H1 (cell line): Measurements from ENCODE around the gene HNF4A. TPM values are rescaled to one million over a fixed set of nuclear protein-coding genes. Genes with fewer than 3 reads are reported as not detected.

Experiments used
- CTCF ChIA-PET: fragments of 300-600 bp; sonication (Branson Sonifier 250); formaldehyde crosslinking; loops from one replicate; lab custom pipeline; 2021; ENCODE audit not compliant: partially characterized antibody; lab: Charles Lee
- POLR2A ChIA-PET: fragments of 300-600 bp; sonication (Branson Sonifier 250); formaldehyde crosslinking; loops from one replicate; lab custom pipeline; 2021; ENCODE audit warnings: inconsistent platforms; ENCODE audit not compliant: partially characterized antibody; lab: Charles Lee
- DNase-seq, 2 experiments: peaks; one replicate each; pipeline versions ENCODE4 v3.0.0 to v3.0.0-alpha.2; 2010 to 2022; ENCODE audit warnings: low spot score in 2 of 2, low read depth in 1 of 2, mixed read lengths in 1 of 2
- FAIRE-seq: peaks from 2 replicates; lab custom pipeline; 2011; peaks lifted over from hg19 to GRCh38; lab: Jason Lieb, UNC
- H2AFZ ChIP-seq: 2 replicates; pipeline ENCODE4 v1.8.1; 2012; ENCODE audit warnings: low read length, inconsistent platforms
- H2AK5ac ChIP-seq: 2 replicates; pipeline ENCODE4 v1.6.1; 2013; ENCODE audit warnings: low read depth, low read length
- H2BK120ac ChIP-seq: replicated peaks from 2 replicates; pipeline ENCODE3; 2013; ENCODE audit warnings: low read depth, low read length, inconsistent platforms
- H2BK12ac ChIP-seq: 2 replicates; pipeline ENCODE4 v1.6.1; 2013; ENCODE audit warnings: low read depth, low read length
- H2BK15ac ChIP-seq: 2 replicates; pipeline ENCODE4 v1.6.1; 2013; ENCODE audit warnings: low read length
- H2BK20ac ChIP-seq: 2 replicates; pipeline ENCODE4 v1.6.1; 2013; ENCODE audit warnings: low read length
- H2BK5ac ChIP-seq: 2 replicates; pipeline ENCODE4 v1.6.1; 2013; ENCODE audit warnings: low read depth, low read length
- H3K14ac ChIP-seq: 2 replicates; pipeline ENCODE4 v1.6.1; 2013; ENCODE audit warnings: inconsistent platforms; ENCODE audit not compliant: insufficient read length
- H3K18ac ChIP-seq: 2 replicates; pipeline ENCODE4 v1.6.1; 2013; ENCODE audit warnings: low read length; ENCODE audit errors: extremely low read depth
- H3K23ac ChIP-seq: 2 replicates; pipeline ENCODE4 v1.6.1; 2013; ENCODE audit warnings: inconsistent platforms; ENCODE audit not compliant: insufficient read length
- H3K23me2 ChIP-seq: 2 replicates; pipeline ENCODE4 v1.6.1; 2013; ENCODE audit warnings: low read depth, low read length
- H3K27ac ChIP-seq: 2 replicates; pipeline ENCODE4 v1.6.1; 2011; ENCODE audit warnings: low read depth, low read length, inconsistent platforms
- H3K27me3 ChIP-seq, 4 experiments: replicated peaks in 1 of 4; 1 replicate in 1 of 4; 2 replicates in 3 of 4; pipeline versions ENCODE4 v1.6.1 to v1.8.1; 2011 to 2013; ENCODE audit warnings: low read length in 3 of 4, mild to moderate bottlenecking in 3 of 4, inconsistent platforms in 2 of 4, mixed read lengths in 2 of 4, moderate library complexity in 1 of 4; ENCODE audit not compliant: control insufficient read depth in 3 of 4, insufficient read depth in 3 of 4; ENCODE audit errors: extremely low read depth in 1 of 4
- H3K36me3 ChIP-seq, 4 experiments: 2 replicates each; pipeline versions ENCODE4 v1.6.1 to v1.8.1; 2011 to 2013; ENCODE audit warnings: mild to moderate bottlenecking in 4 of 4, low read length in 3 of 4, moderate library complexity in 2 of 4, control low read depth in 1 of 4, inconsistent platforms in 1 of 4; ENCODE audit not compliant: insufficient read depth in 4 of 4, control insufficient read depth in 2 of 4
- H3K4ac ChIP-seq: replicated peaks from 2 replicates; pipeline ENCODE3; 2013; ENCODE audit warnings: low read length, low read depth, mixed read lengths, inconsistent platforms; ENCODE audit not compliant: insufficient read length
- H3K4me1 ChIP-seq, 4 experiments: replicated peaks in 1 of 4; 1 replicate in 1 of 4; 2 replicates in 3 of 4; pipeline versions ENCODE4 v1.6.1 to v1.8.1; 2011 to 2013; ENCODE audit warnings: low read length in 3 of 4, inconsistent platforms in 2 of 4, mixed read lengths in 1 of 4; ENCODE audit not compliant: insufficient read depth in 4 of 4, control insufficient read depth in 3 of 4
- H3K4me2 ChIP-seq, 2 experiments: 2 replicates each; pipeline versions ENCODE4 v1.6.1 to v1.8.1; 2011 to 2013; ENCODE audit warnings: low read depth in 2 of 2, low read length in 2 of 2, control low read depth in 1 of 2, inconsistent platforms in 1 of 2, mild to moderate bottlenecking in 1 of 2; ENCODE audit not compliant: insufficient read depth in 1 of 2
- H3K4me3 ChIP-seq, 4 experiments: fragments of 200-600, 300-600 bp in 1 of 4; sonication (generic), shearing (Covaris generic), sonication (Bioruptor Twin) in 1 of 4; 2 replicates each; pipeline versions ENCODE4 v1.5.1 to v1.8.1; 2011 to 2016; ENCODE audit warnings: low read length in 4 of 4, low read depth in 3 of 4, control low read depth in 2 of 4, inconsistent platforms in 2 of 4, mild to moderate bottlenecking in 2 of 4, mixed read lengths in 1 of 4, moderate library complexity in 1 of 4; ENCODE audit not compliant: insufficient read depth in 2 of 4; ENCODE audit errors: extremely low read depth in 1 of 4
- H3K56ac ChIP-seq: replicated peaks from 2 replicates; pipeline ENCODE3; 2013; ENCODE audit warnings: low read depth, mild to moderate bottlenecking, mixed read lengths, low read length, inconsistent platforms; ENCODE audit not compliant: insufficient read length
- H3K79me1 ChIP-seq: 2 replicates; pipeline ENCODE4 v1.6.1; 2013; ENCODE audit warnings: low read depth, low read length, control low read depth
- H3K79me2 ChIP-seq, 2 experiments: 2 replicates each; pipeline versions ENCODE4 v1.6.1 to v1.8.1; 2012 to 2013; ENCODE audit warnings: low read length in 2 of 2, mild to moderate bottlenecking in 2 of 2, inconsistent platforms in 1 of 2; ENCODE audit not compliant: insufficient read depth in 2 of 2, control insufficient read depth in 1 of 2
- H3K9ac ChIP-seq, 4 experiments: replicated peaks in 1 of 4; 1 replicate in 1 of 4; 2 replicates in 3 of 4; pipeline versions ENCODE4 v1.6.1 to v1.8.1; 2011 to 2013; ENCODE audit warnings: low read depth in 3 of 4, low read length in 3 of 4, control low read depth in 2 of 4, mild to moderate bottlenecking in 2 of 4, moderate library complexity in 2 of 4, inconsistent platforms in 1 of 4; ENCODE audit errors: extremely low read depth in 1 of 4
- H3K9me3 ChIP-seq, 2 experiments: 2 replicates each; pipeline versions ENCODE4 v1.6.1 to v1.8.1; 2012 to 2013; ENCODE audit warnings: mild to moderate bottlenecking in 2 of 2, moderate library complexity in 2 of 2, control low read depth in 1 of 2, inconsistent platforms in 1 of 2, low read depth in 1 of 2, low read length in 1 of 2, mixed read lengths in 1 of 2; ENCODE audit not compliant: insufficient read depth in 2 of 2
- H4K20me1 ChIP-seq, 2 experiments: replicated peaks in 1 of 2; 2 replicates each; pipeline versions ENCODE3 to v1.8.1; 2011 to 2013; ENCODE audit warnings: inconsistent platforms in 2 of 2, low read length in 2 of 2, mild to moderate bottlenecking in 1 of 2; ENCODE audit not compliant: insufficient read depth in 2 of 2, control insufficient read depth in 1 of 2
- H4K5ac ChIP-seq: 2 replicates; pipeline ENCODE4 v1.6.1; 2013; ENCODE audit warnings: low read length, low read depth, mixed read lengths, inconsistent platforms; ENCODE audit not compliant: insufficient read length
- H4K8ac ChIP-seq: 2 replicates; pipeline ENCODE4 v1.8.0; 2013; ENCODE audit warnings: mild to moderate bottlenecking, moderate library complexity, low read length, inconsistent platforms; ENCODE audit not compliant: insufficient read depth; ENCODE audit errors: extremely low read depth
- H4K91ac ChIP-seq: replicated peaks from 2 replicates; pipeline ENCODE3; 2013; ENCODE audit warnings: low read length, mixed read lengths, inconsistent platforms; ENCODE audit not compliant: insufficient read length
- CEBPB ChIP-seq: IDR thresholded peaks from 2 replicates; pipeline ENCODE4 v1.6.1; 2012; ENCODE audit warnings: low read depth, low read length
- HDAC6 ChIP-seq: IDR thresholded peaks from one replicate; pipeline ENCODE4 v1.7.1; 2012; ENCODE audit warnings: low read depth, mild to moderate bottlenecking, inconsistent platforms, low read length, moderate library complexity
- PHF8 ChIP-seq: fragments of 200-600 bp; sonication (generic); conservative IDR thresholded peaks from 2 replicates; pipeline ENCODE4 v1.7.1; 2012; ENCODE audit warnings: low read depth, mild to moderate bottlenecking, inconsistent platforms, low read length, moderate library complexity
- RAD21 ChIP-seq, 2 experiments: IDR thresholded peaks in 1 of 2; conservative IDR thresholded peaks in 1 of 2; 2 replicates each; pipeline ENCODE4 v1.6.1; 2011; ENCODE audit warnings: low read depth in 2 of 2, low read length in 2 of 2, improper control_type of control experiment in 1 of 2, inconsistent platforms in 1 of 2, mild to moderate bottlenecking in 1 of 2, moderate library complexity in 1 of 2
- SIRT6 ChIP-seq: IDR thresholded peaks from one replicate; pipeline ENCODE4 v1.7.1; 2012; ENCODE audit warnings: low read length, inconsistent platforms
- SP2 ChIP-seq: IDR thresholded peaks from 2 replicates; pipeline ENCODE4 v1.6.1; 2012; ENCODE audit warnings: mild to moderate bottlenecking, low read length, inconsistent platforms
- SRF ChIP-seq: IDR thresholded peaks from 2 replicates; pipeline ENCODE4 v1.6.1; 2011; ENCODE audit warnings: mild to moderate bottlenecking, low read depth, low read length, moderate library complexity
- WGBS, 2 experiments: shearing (Covaris generic) in 1 of 2; methylation state at CpG; one replicate each; pipeline versions ENCODE4 v1.1.6 to v1.1.7; 2013 to 2015; ENCODE audit warnings: low lambda C conversion rate in 2 of 2, mixed read lengths in 2 of 2, inconsistent platforms in 1 of 2, low coverage in 1 of 2, missing lambda C conversion rate in 1 of 2; ENCODE audit not compliant: insufficient replicate concordance in 2 of 2, insufficient coverage in 1 of 2, insufficient read length in 1 of 2; ENCODE audit errors: extremely low coverage in 1 of 2, missing lambda C conversion rate in 1 of 2; 5-methylcytosine and 5-hydroxymethylcytosine counted together
- polyA plus RNA-seq, 7 experiments: library from polyadenylated mRNA; depleted of rRNA in 3 of 7; stranded (reverse) in 5 of 7; unstranded in 2 of 7; fragments of >200 nt in 5 of 7; fragments of 200-250 nt in 2 of 7; gene quantifications; 1 replicate in 5 of 7; 2 replicates in 1 of 7; 4 replicates in 1 of 7; pipeline versions ENCODE4 v1.2.1 to v1.2.3, GENCODE V29; 2011 to 2013; ENCODE audit warnings: missing spikeins in 2 of 7, mixed read lengths in 2 of 7
- total RNA-seq: library from RNA; stranded (reverse); fragmentation: NEBNext Ultra II Directional; extraction: Animal tissue kit (Norgen Biotek cat#: 25700); gene quantifications from 2 replicates; pipeline ENCODE4 v1.2.1, GENCODE V29; 2021

Gene HNF4A
- total and polyA plus RNA-seq, 2 of the 8 experiments (the other 6 are each of a cell fraction or from before 2014, with no cell fraction given): 0.03 TPM; not detected in 1

DNA sequence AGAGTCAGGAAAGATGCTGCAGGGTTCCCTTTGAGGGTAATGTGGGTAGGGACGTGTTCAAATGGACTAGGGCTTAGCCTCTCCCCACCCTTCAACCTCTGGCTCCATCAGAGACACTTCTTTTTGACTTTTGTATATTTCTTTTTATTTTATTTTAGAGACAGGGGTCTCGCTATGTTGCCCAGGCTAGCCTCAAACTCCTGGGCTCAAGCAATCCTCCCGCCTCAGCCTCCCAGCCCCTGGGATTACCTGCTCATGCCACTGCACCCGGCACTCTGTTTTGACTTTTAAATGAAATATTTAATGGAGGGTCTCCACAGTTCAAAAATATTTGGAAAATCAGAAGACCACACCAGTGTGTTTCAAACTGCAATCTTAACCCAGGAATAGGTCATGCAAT is 8.6 kb downstream of the HNF4A start:
- H3K4ac ChIP-seq: no peak overlapping the region
- no peaks in the 10 kb centered on the region for H3K79me1 ChIP-seq
- no peaks in the 10 kb centered on the region for H3K36me3 ChIP-seq
- H2AFZ ChIP-seq: no peak overlapping the region
- H3K14ac ChIP-seq: no peak overlapping the region
- no peak overlapping the region for H3K27ac ChIP-seq
- H4K5ac ChIP-seq: no peak overlapping the region
- no peak overlapping the region for H2BK12ac ChIP-seq
- no peak overlapping the region for H3K18ac ChIP-seq
- H2BK20ac ChIP-seq: no peak overlapping the region
- H3K4me2 ChIP-seq: no peak overlapping the region
- ChIA-PET POLR2A (no interaction called here), CTCF (interaction anchor here (0.7 to 1.2 kb wide), 2 partner anchors 47 to 169 kb away, joined by 3 read pairs; no protein-coding TSS in a partner anchor)
- H3K4me1 ChIP-seq: no peaks in the 10 kb centered on the region
- TF ChIP-seq CEBPB (no peak), HDAC6 (no peak), SRF (no peak), SP2 (no peak), PHF8 (no peak), SIRT6 (no peak), RAD21 (IDR thresholded peaks at IDR 0.05 in 1 of 2, conservative IDR thresholded peaks at IDR 0.05 in 1 of 2; ENCODE audit: low read depth in 2 of 2, low read length in 2 of 2) (no peak)
- H4K91ac ChIP-seq: no peak overlapping the region
- H3K9me3 ChIP-seq: no peaks in the 10 kb centered on the region
- FAIRE-seq (no peak), DNase-seq (no peak)
- no peak overlapping the region for H3K4me3 ChIP-seq
- H3K23ac ChIP-seq: no peak overlapping the region
- H2AK5ac ChIP-seq: no peak overlapping the region
- no peaks in the 10 kb centered on the region for H4K20me1 ChIP-seq
- no peak overlapping the region for H3K9ac ChIP-seq
- no peaks in the 10 kb centered on the region for H3K79me2 ChIP-seq
- H3K56ac ChIP-seq: no peak overlapping the region
- no peak overlapping the region for H2BK15ac ChIP-seq
- H4K8ac ChIP-seq: no peak overlapping the region
- no peak overlapping the region for H2BK5ac ChIP-seq
- no peaks in the 10 kb centered on the region for H3K27me3 ChIP-seq
- WGBS, 2 experiments: 85% methylated on average over 4 of the region's 4 CpGs; no CpG with 5 or more reads in 1 of the 2 experiments
- H3K23me2 ChIP-seq: peaks cover 5% of the 10 kb centered on the region; the same call in 1 of the 2 replicates
- no peak overlapping the region for H2BK120ac ChIP-seq
